HepG2 (cell line): ENCODE results near the gene SLC22A15. TPM values are rescaled to one million over a fixed set of nuclear protein-coding genes. Genes with fewer than 3 reads are reported as not detected.

Source experiments
- BRF2 ChIP-seq: sonication (generic); formaldehyde crosslinking; IDR thresholded peaks from 2 replicates; pipeline ENCODE4 v1.8.1; 2022; ENCODE audit warnings: mild to moderate bottlenecking, missing genetic modification reagents
- LRRFIP1 ChIP-seq: sonication (generic); formaldehyde crosslinking; conservative IDR thresholded peaks from 2 replicates; pipeline ENCODE4 v1.4.0; 2020; ENCODE audit warnings: missing genetic modification reagents
- NCOA1 ChIP-seq: sonication (generic); formaldehyde crosslinking; IDR thresholded peaks from 2 replicates; pipeline ENCODE4 v1.9.0; 2021; ENCODE audit warnings: missing genetic modification reagents
- ZNF326 ChIP-seq: sonication (generic); formaldehyde crosslinking; IDR thresholded peaks from 2 replicates; pipeline ENCODE4 v1.4.0; 2020; ENCODE audit warnings: missing genetic modification reagents, borderline replicate concordance
- ZNF383 ChIP-seq: sonication (generic); formaldehyde crosslinking; IDR thresholded peaks from 2 replicates; pipeline ENCODE4 v1.4.0; 2020; ENCODE audit warnings: missing genetic modification reagents, mild to moderate bottlenecking, borderline replicate concordance
- polyA plus RNA-seq, 8 experiments: library from polyadenylated mRNA; depleted of rRNA in 3 of 8; stranded (reverse) in 7 of 8; unstranded in 1 of 8; fragments of >200 nt; fragmentation: Illumina TruSeq in 4 of 8; extraction: Trizol in 4 of 8; gene quantifications; 2 replicates each; pipeline versions ENCODE4 v1.2.1 to v1.2.3, GENCODE V29; 2011 to 2016; ENCODE audit warnings: low read depth in 4 of 8, missing spikeins in 1 of 8, mixed read lengths in 1 of 8; ENCODE audit not compliant: insufficient read depth in 1 of 8
- total RNA-seq, 5 experiments: library from RNA; depleted of rRNA; stranded (reverse); fragments of >200 nt; fragmentation: Illumina TruSeq; extraction: Trizol; gene quantifications; 2 replicates each; pipeline ENCODE4 v1.2.3, GENCODE V29; 2016; ENCODE audit warnings: low read depth in 1 of 5
- TF ChIP-seq, protein P1 (sequence below): sonication (generic); formaldehyde crosslinking; IDR thresholded peaks from 2 replicates; pipeline ENCODE4 v1.5.1; 2020; ENCODE audit warnings: mild to moderate bottlenecking, missing genetic modification reagents, moderate library complexity
- TF ChIP-seq, protein P2 (sequence below): sonication (generic); formaldehyde crosslinking; conservative IDR thresholded peaks from 2 replicates; pipeline ENCODE4 v1.5.0; 2020; ENCODE audit warnings: missing genetic modification reagents
- TF ChIP-seq, protein P3 (sequence below): sonication (generic); formaldehyde crosslinking; IDR thresholded peaks from 2 replicates; pipeline ENCODE4 v1.4.0; 2020; ENCODE audit warnings: missing genetic modification reagents

SLC22A15 gene
- total and polyA plus RNA-seq, 2 of the 13 experiments (the other 11 are each of a cell fraction or from before 2014, with no cell fraction given): 0.24 to 1.7 TPM

- TF ChIP-seq, protein P1, sequence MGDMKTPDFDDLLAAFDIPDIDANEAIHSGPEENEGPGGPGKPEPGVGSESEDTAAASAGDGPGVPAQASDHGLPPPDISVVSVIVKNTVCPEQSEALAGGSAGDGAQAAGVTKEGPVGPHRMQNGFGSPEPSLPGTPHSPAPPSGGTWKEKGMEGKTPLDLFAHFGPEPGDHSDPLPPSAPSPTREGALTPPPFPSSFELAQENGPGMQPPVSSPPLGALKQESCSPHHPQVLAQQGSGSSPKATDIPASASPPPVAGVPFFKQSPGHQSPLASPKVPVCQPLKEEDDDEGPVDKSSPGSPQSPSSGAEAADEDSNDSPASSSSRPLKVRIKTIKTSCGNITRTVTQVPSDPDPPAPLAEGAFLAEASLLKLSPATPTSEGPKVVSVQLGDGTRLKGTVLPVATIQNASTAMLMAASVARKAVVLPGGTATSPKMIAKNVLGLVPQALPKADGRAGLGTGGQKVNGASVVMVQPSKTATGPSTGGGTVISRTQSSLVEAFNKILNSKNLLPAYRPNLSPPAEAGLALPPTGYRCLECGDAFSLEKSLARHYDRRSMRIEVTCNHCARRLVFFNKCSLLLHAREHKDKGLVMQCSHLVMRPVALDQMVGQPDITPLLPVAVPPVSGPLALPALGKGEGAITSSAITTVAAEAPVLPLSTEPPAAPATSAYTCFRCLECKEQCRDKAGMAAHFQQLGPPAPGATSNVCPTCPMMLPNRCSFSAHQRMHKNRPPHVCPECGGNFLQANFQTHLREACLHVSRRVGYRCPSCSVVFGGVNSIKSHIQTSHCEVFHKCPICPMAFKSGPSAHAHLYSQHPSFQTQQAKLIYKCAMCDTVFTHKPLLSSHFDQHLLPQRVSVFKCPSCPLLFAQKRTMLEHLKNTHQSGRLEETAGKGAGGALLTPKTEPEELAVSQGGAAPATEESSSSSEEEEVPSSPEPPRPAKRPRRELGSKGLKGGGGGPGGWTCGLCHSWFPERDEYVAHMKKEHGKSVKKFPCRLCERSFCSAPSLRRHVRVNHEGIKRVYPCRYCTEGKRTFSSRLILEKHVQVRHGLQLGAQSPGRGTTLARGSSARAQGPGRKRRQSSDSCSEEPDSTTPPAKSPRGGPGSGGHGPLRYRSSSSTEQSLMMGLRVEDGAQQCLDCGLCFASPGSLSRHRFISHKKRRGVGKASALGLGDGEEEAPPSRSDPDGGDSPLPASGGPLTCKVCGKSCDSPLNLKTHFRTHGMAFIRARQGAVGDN (CRISPR knock-in tag): no peak
- TF ChIP-seq BRF2 (no peak), ZNF326 (CRISPR knock-in tag) (no peak), ZNF383 (CRISPR knock-in tag) (no peak), LRRFIP1 (CRISPR knock-in tag) (no peak), NCOA1 (CRISPR knock-in tag) (no peak)
- TF ChIP-seq, protein P2, sequence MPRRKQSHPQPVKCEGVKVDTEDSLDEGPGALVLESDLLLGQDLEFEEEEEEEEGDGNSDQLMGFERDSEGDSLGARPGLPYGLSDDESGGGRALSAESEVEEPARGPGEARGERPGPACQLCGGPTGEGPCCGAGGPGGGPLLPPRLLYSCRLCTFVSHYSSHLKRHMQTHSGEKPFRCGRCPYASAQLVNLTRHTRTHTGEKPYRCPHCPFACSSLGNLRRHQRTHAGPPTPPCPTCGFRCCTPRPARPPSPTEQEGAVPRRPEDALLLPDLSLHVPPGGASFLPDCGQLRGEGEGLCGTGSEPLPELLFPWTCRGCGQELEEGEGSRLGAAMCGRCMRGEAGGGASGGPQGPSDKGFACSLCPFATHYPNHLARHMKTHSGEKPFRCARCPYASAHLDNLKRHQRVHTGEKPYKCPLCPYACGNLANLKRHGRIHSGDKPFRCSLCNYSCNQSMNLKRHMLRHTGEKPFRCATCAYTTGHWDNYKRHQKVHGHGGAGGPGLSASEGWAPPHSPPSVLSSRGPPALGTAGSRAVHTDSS (CRISPR knock-in tag): no peak
- TF ChIP-seq, protein P3, sequence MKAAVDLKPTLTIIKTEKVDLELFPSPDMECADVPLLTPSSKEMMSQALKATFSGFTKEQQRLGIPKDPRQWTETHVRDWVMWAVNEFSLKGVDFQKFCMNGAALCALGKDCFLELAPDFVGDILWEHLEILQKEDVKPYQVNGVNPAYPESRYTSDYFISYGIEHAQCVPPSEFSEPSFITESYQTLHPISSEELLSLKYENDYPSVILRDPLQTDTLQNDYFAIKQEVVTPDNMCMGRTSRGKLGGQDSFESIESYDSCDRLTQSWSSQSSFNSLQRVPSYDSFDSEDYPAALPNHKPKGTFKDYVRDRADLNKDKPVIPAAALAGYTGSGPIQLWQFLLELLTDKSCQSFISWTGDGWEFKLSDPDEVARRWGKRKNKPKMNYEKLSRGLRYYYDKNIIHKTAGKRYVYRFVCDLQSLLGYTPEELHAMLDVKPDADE (CRISPR knock-in tag): no peak
These were observed 23.1 kb upstream of the SLC22A15 start (continued) for GRCh38 chr1:115953180-115953579.
